Fibroblast of villous mesenchyme (primary cell): ENCODE data around the gene AMPD3. TPM values are rescaled to one million over a fixed set of nuclear protein-coding genes. Genes with fewer than 3 reads are reported as not detected.

Experiments used
- DNase-seq: peaks from one replicate; pipeline ENCODE4 v3.0.0-alpha.2; 2010; ENCODE audit warnings: low read depth
- H3K4me3 ChIP-seq: 2 replicates; pipeline ENCODE4 v1.5.1; 2011; ENCODE audit warnings: low read depth, mild to moderate bottlenecking, low read length
- total RNA-seq: library from RNA; depleted of rRNA; stranded (reverse); fragments of >200 nt; gene quantifications from 2 replicates; pipeline ENCODE4 v1.2.3, GENCODE V29; 2012
- TF ChIP-seq, protein P1 (sequence below): IDR thresholded peaks from 2 replicates; pipeline ENCODE4 v1.5.1; 2012; ENCODE audit warnings: low read depth, mild to moderate bottlenecking, low read length; ENCODE audit not compliant: insufficient read depth

AMPD3 gene
- total RNA-seq, 1 donor, result 22.9 TPM

DNA sequence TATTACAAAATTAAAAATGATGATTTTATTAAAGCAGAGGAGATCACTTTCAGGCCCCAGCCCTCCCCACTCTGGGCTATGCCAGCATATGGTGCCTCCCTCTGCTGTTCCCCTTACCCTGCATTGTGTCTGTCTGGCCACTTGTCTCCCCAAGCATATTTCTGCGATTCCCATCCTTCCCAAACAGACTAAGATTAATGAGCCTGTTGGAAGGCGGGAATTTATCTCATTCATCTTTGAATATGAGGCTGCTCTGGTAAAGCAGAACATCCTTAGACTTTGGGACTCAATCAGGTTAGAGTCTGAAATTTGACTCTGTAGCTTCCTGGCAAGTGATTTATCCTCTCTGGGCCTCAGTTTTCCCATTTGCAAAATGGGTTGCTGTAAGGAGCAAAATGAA, 25.7 kb downstream of the AMPD3 start:
- DNase-seq, result no peak
- H3K4me3 ChIP-seq, result no peak overlapping the region
- TF ChIP-seq, protein P1, sequence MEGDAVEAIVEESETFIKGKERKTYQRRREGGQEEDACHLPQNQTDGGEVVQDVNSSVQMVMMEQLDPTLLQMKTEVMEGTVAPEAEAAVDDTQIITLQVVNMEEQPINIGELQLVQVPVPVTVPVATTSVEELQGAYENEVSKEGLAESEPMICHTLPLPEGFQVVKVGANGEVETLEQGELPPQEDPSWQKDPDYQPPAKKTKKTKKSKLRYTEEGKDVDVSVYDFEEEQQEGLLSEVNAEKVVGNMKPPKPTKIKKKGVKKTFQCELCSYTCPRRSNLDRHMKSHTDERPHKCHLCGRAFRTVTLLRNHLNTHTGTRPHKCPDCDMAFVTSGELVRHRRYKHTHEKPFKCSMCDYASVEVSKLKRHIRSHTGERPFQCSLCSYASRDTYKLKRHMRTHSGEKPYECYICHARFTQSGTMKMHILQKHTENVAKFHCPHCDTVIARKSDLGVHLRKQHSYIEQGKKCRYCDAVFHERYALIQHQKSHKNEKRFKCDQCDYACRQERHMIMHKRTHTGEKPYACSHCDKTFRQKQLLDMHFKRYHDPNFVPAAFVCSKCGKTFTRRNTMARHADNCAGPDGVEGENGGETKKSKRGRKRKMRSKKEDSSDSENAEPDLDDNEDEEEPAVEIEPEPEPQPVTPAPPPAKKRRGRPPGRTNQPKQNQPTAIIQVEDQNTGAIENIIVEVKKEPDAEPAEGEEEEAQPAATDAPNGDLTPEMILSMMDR, result no peak

- TF ChIP-seq, protein P1, result no peak
- H3K4me3 ChIP-seq, result no peak overlapping the region
- no peak for DNase-seq
These were observed 26.7 kb downstream of the AMPD3 start for GRCh38 chr11:10481560-10482349.

DNA sequence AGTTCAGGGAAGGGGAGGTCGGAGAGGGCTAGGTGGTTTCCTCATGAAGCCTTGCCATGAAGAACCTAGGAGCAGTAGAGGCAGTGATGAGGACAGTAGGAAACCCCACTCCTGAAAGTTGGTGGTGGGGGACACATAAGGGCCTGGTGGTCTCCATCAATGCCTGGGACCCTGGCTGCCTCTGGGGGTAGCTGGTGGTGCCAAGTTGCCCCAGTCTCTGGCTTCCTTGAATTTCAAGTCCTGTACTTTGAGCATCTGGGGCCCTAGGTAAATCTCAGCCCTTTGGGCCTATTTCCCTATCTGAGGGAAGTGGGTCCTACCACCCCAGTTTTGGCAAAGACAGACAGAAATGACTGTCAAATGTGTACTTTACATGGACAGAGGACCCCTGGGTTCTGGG, 28.1 kb downstream of the AMPD3 start:
- no peak for DNase-seq
- TF ChIP-seq, protein P1, result no peak
- H3K4me3 ChIP-seq, result no peak overlapping the region

- TF ChIP-seq, protein P1, result no peak
- H3K4me3 ChIP-seq, result no peak overlapping the region
- no peak for DNase-seq
These were observed 28.5 kb downstream of the AMPD3 start for GRCh38 chr11:10483584-10483983.

- TF ChIP-seq, protein P1, result no peak
- no peak overlapping the region for H3K4me3 ChIP-seq
- no peak for DNase-seq
These were observed 29.6 kb downstream of the AMPD3 start for GRCh38 chr11:10484461-10485180.

DNA sequence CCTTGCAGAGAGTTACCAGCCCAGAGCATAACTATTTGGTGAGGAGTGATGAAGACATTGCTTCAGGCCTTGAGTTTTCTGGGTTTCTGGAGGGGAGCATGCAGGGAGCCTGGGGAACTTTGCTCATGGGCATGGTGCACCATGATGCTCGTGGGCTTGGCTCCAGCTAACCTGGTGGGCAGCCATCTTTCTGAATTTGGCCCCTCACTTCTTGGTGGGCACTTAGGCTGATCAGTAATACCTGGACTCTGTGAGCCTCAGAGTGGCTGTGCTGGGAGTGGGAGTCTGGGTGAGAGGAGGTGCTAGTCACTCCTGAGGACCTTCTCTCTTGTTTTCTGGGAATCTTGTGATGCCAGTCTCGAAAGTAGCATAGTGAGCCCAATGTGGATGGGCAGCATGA, 30.6 kb downstream of the AMPD3 start:
- TF ChIP-seq, protein P1, result no peak
- DNase-seq, result no peak
- no peak overlapping the region for H3K4me3 ChIP-seq
